MM.1S (cell line): ENCODE measurements around the gene SMG6.

Experiments
- CTCF ChIP-seq: fragments of 300-600 bp; sonication (generic); IDR thresholded peaks from 2 replicates; pipeline ENCODE4 v1.5.1; 2016; ENCODE audit warnings: antibody characterized with exemption, low read length, mixed read lengths
- EZH2 ChIP-seq: fragments of 300-600 bp; sonication (generic); optimal IDR thresholded peaks from 2 replicates; pipeline ENCODE3; 2017; ENCODE audit warnings: low read depth, mild to moderate bottlenecking, antibody characterized with exemption, low read length, mixed read lengths

- TF ChIP-seq CTCF (no peak), EZH2 (no peak)
Measured at GRCh38 chr17:2175294-2175628, 128.3 kb downstream of the SMG6 start.
